Smooth muscle cell (in vitro differentiated cells): Measurements from ENCODE around the gene PDCL3. TPM values are rescaled to one million over a fixed set of nuclear protein-coding genes. Genes with fewer than 3 reads are reported as not detected.

Experiments
- DNase-seq: peaks from one replicate; lab custom pipeline; 2025; ENCODE audit not compliant: unreplicated experiment; lab: John Stamatoyannopoulos, UW
- H2AFZ ChIP-seq: fragments of 200-600 bp; sonication (generic); 2 replicates; pipeline ENCODE4 v1.6.0; 2016; ENCODE audit warnings: antibody characterized with exemption, low read depth, mild to moderate bottlenecking
- H3F3A ChIP-seq: fragments of 200-600 bp; sonication (generic); 2 replicates; pipeline ENCODE4 v1.6.0; 2017; ENCODE audit warnings: antibody characterized with exemption, low read depth
- H3K27ac ChIP-seq: fragments of 200-600 bp; sonication (generic); 2 replicates; pipeline ENCODE4 v1.5.1; 2016; ENCODE audit warnings: low read depth, mild to moderate bottlenecking
- H3K27me3 ChIP-seq: fragments of 200-600 bp; sonication (generic); 2 replicates; pipeline ENCODE4 v1.6.1; 2016; ENCODE audit warnings: low read depth, mild to moderate bottlenecking
- H3K36me3 ChIP-seq: fragments of 200-600 bp; sonication (generic); 2 replicates; pipeline ENCODE4 v1.5.1; 2016; ENCODE audit warnings: low read depth
- H3K4me1 ChIP-seq: fragments of 200-600 bp; sonication (generic); 2 replicates; pipeline ENCODE4 v1.5.1; 2016; ENCODE audit warnings: low read depth
- H3K4me2 ChIP-seq: fragments of 200-600 bp; sonication (generic); 2 replicates; pipeline ENCODE4 v1.6.0; 2016; ENCODE audit warnings: mild to moderate bottlenecking
- H3K4me3 ChIP-seq: fragments of 200-600 bp; sonication (generic); 2 replicates; pipeline ENCODE4 v1.5.1; 2016; ENCODE audit warnings: mild to moderate bottlenecking
- H3K79me2 ChIP-seq: fragments of 200-600 bp; sonication (generic); 2 replicates; pipeline ENCODE4 v1.6.0; 2016; ENCODE audit warnings: low read depth, mild to moderate bottlenecking
- H3K9ac ChIP-seq: fragments of 200-600 bp; sonication (generic); 2 replicates; pipeline ENCODE4 v1.6.0; 2016; ENCODE audit warnings: low read depth
- H3K9me3 ChIP-seq: fragments of 200-600 bp; sonication (generic); replicated peaks from 2 replicates; pipeline ENCODE4 v1.5.1; 2016; ENCODE audit warnings: low read depth
- H4K20me1 ChIP-seq: fragments of 200-600 bp; sonication (generic); 2 replicates; pipeline ENCODE4 v1.6.0; 2016; ENCODE audit warnings: low read depth
- WGBS: methylation state at CpG from one replicate; pipeline ENCODE4 v1.1.7; 2016; ENCODE audit warnings: low lambda C conversion rate; 5-methylcytosine and 5-hydroxymethylcytosine counted together
- polyA plus RNA-seq: library from polyadenylated mRNA; unstranded; fragments of >200 nt; fragmentation: Nextera tagmentation; extraction: Ambion mirVana; gene quantifications from 2 replicates; pipeline ENCODE4 v1.2.1, GENCODE V29; 2016
- total RNA-seq: library from RNA; depleted of rRNA; stranded (reverse); fragments of >200 nt; gene quantifications from 2 replicates; pipeline ENCODE4 v1.2.3, GENCODE V29; 2014
- TF ChIP-seq, protein P1 (sequence below): fragments of 200-600 bp; sonication (generic); IDR thresholded peaks from 2 replicates; pipeline ENCODE4 v1.5.1; 2017; ENCODE audit warnings: borderline replicate concordance, mild to moderate bottlenecking, antibody characterized with exemption; ENCODE audit not compliant: insufficient read depth, poor library complexity, severe bottlenecking

The PDCL3 gene
- total and polyA plus RNA-seq, 2 experiments from 2014 or later: 12.6 to 15.4 TPM

DNA sequence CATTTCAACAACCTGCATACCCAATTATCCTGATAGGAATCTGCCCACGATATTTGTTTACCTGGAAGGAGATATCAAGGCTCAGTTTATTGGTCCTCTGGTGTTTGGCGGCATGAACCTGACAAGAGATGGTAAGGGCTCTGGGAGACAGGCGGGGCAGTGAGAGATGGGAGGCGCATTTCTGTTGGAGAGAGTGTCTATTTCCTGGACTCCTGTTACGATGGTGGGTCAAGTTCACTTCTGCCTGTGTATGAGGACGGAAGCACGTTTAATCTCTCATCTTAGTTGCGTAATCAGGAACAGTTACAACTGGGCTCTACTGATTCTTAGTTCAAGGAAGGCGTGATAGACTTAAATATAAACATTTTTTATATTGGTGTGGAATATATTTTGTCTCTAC is 8.9 kb downstream of the PDCL3 start:
- Histone ChIP-seq H3K4me2 (no peak overlapping the region), H3K36me3 (peaks cover 6% of the 10 kb centered on the region), H3K9me3 (no peaks in the 10 kb centered on the region), H4K20me1 (no peaks in the 10 kb centered on the region), H3K4me3 (no peak overlapping the region), H3K4me1 (no peaks in the 10 kb centered on the region), H3K27me3 (no peaks in the 10 kb centered on the region), H3F3A (no peaks in the 10 kb centered on the region), H3K9ac (no peak overlapping the region), H2AFZ (no peak overlapping the region), H3K79me2 (no peaks in the 10 kb centered on the region), H3K27ac (no peak overlapping the region)
- 88% methylated on average over 9 of the region's 9 CpGs for WGBS
- no peak for DNase-seq
- TF ChIP-seq, protein P1, sequence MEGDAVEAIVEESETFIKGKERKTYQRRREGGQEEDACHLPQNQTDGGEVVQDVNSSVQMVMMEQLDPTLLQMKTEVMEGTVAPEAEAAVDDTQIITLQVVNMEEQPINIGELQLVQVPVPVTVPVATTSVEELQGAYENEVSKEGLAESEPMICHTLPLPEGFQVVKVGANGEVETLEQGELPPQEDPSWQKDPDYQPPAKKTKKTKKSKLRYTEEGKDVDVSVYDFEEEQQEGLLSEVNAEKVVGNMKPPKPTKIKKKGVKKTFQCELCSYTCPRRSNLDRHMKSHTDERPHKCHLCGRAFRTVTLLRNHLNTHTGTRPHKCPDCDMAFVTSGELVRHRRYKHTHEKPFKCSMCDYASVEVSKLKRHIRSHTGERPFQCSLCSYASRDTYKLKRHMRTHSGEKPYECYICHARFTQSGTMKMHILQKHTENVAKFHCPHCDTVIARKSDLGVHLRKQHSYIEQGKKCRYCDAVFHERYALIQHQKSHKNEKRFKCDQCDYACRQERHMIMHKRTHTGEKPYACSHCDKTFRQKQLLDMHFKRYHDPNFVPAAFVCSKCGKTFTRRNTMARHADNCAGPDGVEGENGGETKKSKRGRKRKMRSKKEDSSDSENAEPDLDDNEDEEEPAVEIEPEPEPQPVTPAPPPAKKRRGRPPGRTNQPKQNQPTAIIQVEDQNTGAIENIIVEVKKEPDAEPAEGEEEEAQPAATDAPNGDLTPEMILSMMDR: no peak

DNA sequence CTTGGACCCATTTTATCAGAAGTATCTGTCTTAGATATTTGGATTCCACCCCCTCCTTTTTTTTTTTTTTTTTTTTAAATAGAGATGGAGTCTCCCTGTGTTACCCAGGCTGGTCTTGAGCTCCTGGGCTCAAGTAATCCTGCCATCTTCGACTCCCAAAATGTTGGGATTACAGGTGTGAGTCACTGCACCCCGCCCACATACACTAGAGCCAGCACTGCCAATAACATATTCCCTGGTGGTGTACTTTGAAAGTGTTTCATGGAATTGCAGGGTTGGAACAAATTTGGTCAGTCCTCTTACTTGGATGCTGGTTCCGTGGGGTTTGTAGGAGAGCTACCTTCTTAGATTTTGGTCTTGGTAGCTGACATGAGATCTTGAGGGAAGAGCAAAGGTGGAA is 15.0 kb downstream of the PDCL3 start:
- H4K20me1 ChIP-seq: no peaks in the 10 kb centered on the region
- DNase-seq: no peak
- H3K27ac ChIP-seq: no peak overlapping the region
- H3K36me3 ChIP-seq: no peaks in the 10 kb centered on the region
- TF ChIP-seq, protein P1: no peak
- no peaks in the 10 kb centered on the region for H3K4me1 ChIP-seq
- H3K9me3 ChIP-seq: no peaks in the 10 kb centered on the region
- no peaks in the 10 kb centered on the region for H3K27me3 ChIP-seq
- no peaks in the 10 kb centered on the region for H3F3A ChIP-seq
- H3K4me2 ChIP-seq: no peak overlapping the region
- no peak overlapping the region for H2AFZ ChIP-seq
- no peak overlapping the region for H3K9ac ChIP-seq
- WGBS: 88% methylated on average over 3 of the region's 3 CpGs
- H3K79me2 ChIP-seq: no peaks in the 10 kb centered on the region
- no peak overlapping the region for H3K4me3 ChIP-seq

DNA sequence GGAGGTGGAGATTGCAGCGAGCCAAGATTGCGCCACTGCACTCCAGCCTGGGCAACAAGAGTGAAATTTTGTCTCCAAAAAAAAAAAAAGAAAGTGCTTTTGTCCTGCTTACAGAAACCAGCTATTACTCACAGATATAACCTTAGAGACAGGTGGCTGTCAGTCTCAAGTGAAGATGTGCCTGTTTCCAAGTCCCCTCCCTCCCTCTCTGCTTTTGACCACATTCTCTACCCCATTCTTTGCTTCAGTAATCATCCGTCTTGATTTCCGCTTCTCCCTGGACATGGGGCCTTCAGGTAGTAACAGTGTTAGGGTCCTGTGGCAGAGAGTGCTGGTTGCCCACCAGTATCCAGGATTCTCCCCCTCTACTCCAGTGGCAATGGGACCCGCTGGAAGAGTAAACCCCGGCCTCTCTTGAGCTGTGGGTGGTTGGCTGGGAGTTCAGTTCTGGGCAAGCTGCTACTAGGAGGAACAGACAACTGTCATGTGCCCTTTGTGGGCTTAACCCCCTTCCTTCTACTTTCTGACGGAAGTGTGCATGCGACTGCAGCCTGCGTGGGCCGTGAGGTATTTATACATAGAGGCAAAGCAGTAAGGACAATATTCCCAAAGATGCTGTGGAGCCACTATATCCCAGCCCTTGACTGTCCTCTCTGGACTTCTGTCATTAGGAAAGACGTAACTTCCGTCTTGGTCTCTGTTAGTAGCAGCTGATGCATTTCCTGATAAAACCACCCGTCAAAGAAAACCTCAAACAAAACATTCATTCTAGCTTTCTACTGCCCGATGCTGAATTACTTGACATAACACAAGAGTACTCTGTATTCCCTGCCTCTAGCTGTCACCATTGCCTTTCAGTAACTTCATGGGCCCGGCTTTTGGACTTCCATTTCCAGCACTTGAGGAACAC is 17.8 kb downstream of the PDCL3 start:
- no peaks in the 10 kb centered on the region for H3F3A ChIP-seq
- 87% methylated on average over 15 of the region's 15 CpGs for WGBS
- H4K20me1 ChIP-seq: no peaks in the 10 kb centered on the region
- no peaks in the 10 kb centered on the region for H3K9me3 ChIP-seq
- no peak overlapping the region for H2AFZ ChIP-seq
- no peaks in the 10 kb centered on the region for H3K4me1 ChIP-seq
- TF ChIP-seq, protein P1: no peak
- H3K4me2 ChIP-seq: no peak overlapping the region
- DNase-seq: no peak
- H3K9ac ChIP-seq: no peak overlapping the region
- no peaks in the 10 kb centered on the region for H3K27me3 ChIP-seq
- H3K4me3 ChIP-seq: no peak overlapping the region
- no peaks in the 10 kb centered on the region for H3K36me3 ChIP-seq
- no peaks in the 10 kb centered on the region for H3K79me2 ChIP-seq
- H3K27ac ChIP-seq: no peak overlapping the region

DNA sequence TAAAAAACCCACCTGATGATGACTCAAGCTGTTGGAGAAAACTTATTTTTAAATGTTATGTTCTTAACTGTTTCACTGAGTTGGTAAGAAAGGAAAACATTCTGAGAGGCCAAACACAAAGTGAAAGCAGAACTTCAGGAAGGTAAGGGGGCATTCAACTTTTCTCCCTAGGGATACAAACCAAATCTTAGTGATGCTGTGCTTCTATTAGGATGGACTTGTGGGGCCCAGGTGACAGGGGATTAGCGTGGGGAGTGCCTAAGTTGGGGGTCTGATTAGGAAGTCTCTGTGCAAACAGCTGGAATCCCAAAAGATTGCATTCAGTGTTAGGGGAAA is 18.5 kb downstream of the PDCL3 start:
- 94% methylated on average over 1 of the region's 1 CpG for WGBS
- Histone ChIP-seq H4K20me1 (no peaks in the 10 kb centered on the region), H3K36me3 (no peaks in the 10 kb centered on the region), H3K4me3 (no peak overlapping the region), H3K4me2 (no peak overlapping the region), H3K9me3 (no peaks in the 10 kb centered on the region), H3K79me2 (no peaks in the 10 kb centered on the region), H3K27me3 (no peaks in the 10 kb centered on the region), H3K9ac (no peak overlapping the region), H3F3A (no peaks in the 10 kb centered on the region), H3K4me1 (no peaks in the 10 kb centered on the region), H3K27ac (no peak overlapping the region), H2AFZ (no peak overlapping the region)
- TF ChIP-seq, protein P1: no peak
- DNase-seq: no peak
